ENCODE data around the gene RPF1.

Gene RPF1

GRCh38 chr1:84478876-84479868, at the start of gene RPF1:
Gene RPF1, plus strand, starts transcription at chr1:84479266. Its CDS starts 16 bp downstream, at chr1:84479282.
- TF ChIP-seq ARNTL (CRISPR knock-in tag; IDR thresholded peaks at IDR 0.05; ENCODE audit: borderline replicate concordance, low read depth) (no peak), CSRNP3 (CRISPR knock-in tag; IDR thresholded peaks at IDR 0.05) (no peak), TCF4 (CRISPR knock-in tag; IDR thresholded peaks at IDR 0.05; ENCODE audit: borderline replicate concordance) (no peak), ZFP3 (CRISPR knock-in tag; IDR thresholded peaks at IDR 0.05) (peak; percentile 82), ZC3H10 (CRISPR knock-in tag; IDR thresholded peaks at IDR 0.05) (no peak), ESRRG (CRISPR knock-in tag; IDR thresholded peaks at IDR 0.05) (no peak), SNAI2 (CRISPR knock-in tag; IDR thresholded peaks at IDR 0.05) (no peak), ISL1 (CRISPR knock-in tag; IDR thresholded peaks at IDR 0.05) (peak; percentile 52; the same call in 1 of the 2 replicates), ZFP30 (CRISPR knock-in tag; IDR thresholded peaks at IDR 0.05) (no peak), POU6F1 (CRISPR knock-in tag; IDR thresholded peaks at IDR 0.05; ENCODE audit: borderline replicate concordance, low read depth) (0 out of 2 replicates have a peak, but pooled peaks have one; percentile 44), ZNF70 (CRISPR knock-in tag; IDR thresholded peaks at IDR 0.05) (no peak), GLIS3 (CRISPR knock-in tag; IDR thresholded peaks at IDR 0.05) (no peak), CREB5 (CRISPR knock-in tag; IDR thresholded peaks at IDR 0.05; ENCODE audit: low read depth) (no peak), PPARA (CRISPR knock-in tag; IDR thresholded peaks at IDR 0.05; ENCODE audit: borderline replicate concordance) (peak; percentile 73; the same call in 1 of the 2 replicates), TSHZ2 (CRISPR knock-in tag; IDR thresholded peaks at IDR 0.05) (0 out of 2 replicates have a peak, but pooled peaks have one; percentile 61), CSDC2 (CRISPR knock-in tag; IDR thresholded peaks at IDR 0.05) (0 out of 2 replicates have a peak, but pooled peaks have one; percentile 30)
- peak; percentile 99 for ATAC-seq

GRCh38 chr1:84430546-84430945, 48.5 kb upstream of the RPF1 start:
- no peak for ATAC-seq
- TF ChIP-seq CREB5 (CRISPR knock-in tag; IDR thresholded peaks at IDR 0.05; ENCODE audit: low read depth), result no peak
- no peak for TF ChIP-seq GLIS3 (CRISPR knock-in tag; IDR thresholded peaks at IDR 0.05)
- no peak for TF ChIP-seq ISL1 (CRISPR knock-in tag; IDR thresholded peaks at IDR 0.05)

- ATAC-seq, result peak; percentile 92
- TF ChIP-seq RARB (CRISPR knock-in tag; IDR thresholded peaks at IDR 0.05) (no peak), TSHZ2 (CRISPR knock-in tag; IDR thresholded peaks at IDR 0.05) (no peak)
Observed at GRCh38 chr1:84433258-84434080, 45.6 kb upstream of the RPF1 start.
